Muscle of arm (tissue), 12 donors: ENCODE data around the gene KCNJ9. TPM values are rescaled to one million over a fixed set of nuclear protein-coding genes. Genes with fewer than 3 reads are reported as not detected.
"Not testable (repeated sequence)": the region's sequence is repeated elsewhere in the genome, so short reads cannot be mapped to it uniquely, and the experiment has no call there.

ENCODE experiments used
- DNase-seq: peaks from one replicate; pipeline ENCODE4 v3.0.0-alpha.2; 2013
- polyA plus RNA-seq, 12 donors: library from polyadenylated mRNA; unstranded; fragments of 120-200 nt; gene quantifications; one replicate each; pipeline ENCODE4 v1.2.1, GENCODE V29; 2013; ENCODE audit not compliant: insufficient read length in 12 of 12

Gene KCNJ9
- polyA plus RNA-seq, 12 donors, result 0.04 to 0.22 (median 0.07) TPM; not detected in 2

DNA sequence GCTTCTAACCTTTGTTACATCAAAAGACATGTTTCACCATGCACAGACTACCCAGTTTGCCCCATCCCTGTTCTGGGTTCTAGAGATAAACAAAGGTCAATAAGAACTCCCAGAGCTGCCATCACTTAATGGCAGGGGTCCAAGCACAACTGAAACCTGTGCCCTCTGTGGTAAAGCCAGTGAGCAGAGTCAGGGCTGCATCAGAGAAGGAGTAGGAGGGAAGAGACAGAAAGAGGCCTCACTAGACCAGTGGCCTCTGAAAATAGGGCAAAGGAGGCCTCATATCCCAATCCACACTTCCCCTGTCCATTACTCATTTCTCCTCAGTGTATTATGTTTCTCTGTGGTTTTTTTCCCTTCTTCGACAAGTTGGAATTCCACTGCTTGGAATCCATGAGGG, 44.4 kb downstream of the KCNJ9 start:
- DNase-seq, result no peak

DNA sequence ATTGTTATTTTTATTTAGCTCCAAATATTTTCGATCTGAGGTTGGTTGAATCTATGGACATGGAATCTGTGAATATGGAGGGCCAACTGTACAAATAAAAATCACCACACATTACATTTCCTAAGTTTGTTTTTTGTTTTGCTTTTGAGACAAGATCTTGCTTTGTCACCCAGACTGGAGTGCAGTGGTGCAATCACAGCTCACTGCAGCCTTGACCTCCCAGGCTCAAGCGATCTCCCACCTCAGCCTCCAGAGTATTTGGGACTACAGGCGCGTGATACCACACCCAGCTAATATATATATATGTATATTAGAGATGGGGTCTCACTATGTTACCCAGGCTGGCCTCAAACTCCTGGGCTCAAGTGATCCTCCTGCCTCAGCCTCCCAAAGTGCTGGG, 45.0 kb downstream of the KCNJ9 start:
- DNase-seq, result not testable (repeated sequence)

DNA sequence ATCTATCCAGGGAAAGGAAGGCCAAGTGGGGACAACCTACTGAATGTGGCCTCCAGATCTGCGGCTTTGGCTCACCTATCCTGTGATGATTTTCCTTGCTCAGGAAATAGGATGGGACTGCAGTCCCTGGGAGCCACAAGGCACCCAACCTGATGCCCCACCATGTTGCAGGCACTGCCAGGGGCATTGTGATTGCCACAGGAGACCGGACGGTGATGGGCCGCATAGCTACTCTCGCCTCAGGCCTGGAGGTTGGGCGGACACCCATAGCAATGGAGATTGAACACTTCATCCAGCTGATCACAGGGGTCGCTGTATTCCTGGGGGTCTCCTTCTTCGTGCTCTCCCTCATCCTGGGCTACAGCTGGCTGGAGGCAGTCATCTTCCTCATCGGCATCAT, 46.0 kb downstream of the KCNJ9 start:
- no peak for DNase-seq

DNA sequence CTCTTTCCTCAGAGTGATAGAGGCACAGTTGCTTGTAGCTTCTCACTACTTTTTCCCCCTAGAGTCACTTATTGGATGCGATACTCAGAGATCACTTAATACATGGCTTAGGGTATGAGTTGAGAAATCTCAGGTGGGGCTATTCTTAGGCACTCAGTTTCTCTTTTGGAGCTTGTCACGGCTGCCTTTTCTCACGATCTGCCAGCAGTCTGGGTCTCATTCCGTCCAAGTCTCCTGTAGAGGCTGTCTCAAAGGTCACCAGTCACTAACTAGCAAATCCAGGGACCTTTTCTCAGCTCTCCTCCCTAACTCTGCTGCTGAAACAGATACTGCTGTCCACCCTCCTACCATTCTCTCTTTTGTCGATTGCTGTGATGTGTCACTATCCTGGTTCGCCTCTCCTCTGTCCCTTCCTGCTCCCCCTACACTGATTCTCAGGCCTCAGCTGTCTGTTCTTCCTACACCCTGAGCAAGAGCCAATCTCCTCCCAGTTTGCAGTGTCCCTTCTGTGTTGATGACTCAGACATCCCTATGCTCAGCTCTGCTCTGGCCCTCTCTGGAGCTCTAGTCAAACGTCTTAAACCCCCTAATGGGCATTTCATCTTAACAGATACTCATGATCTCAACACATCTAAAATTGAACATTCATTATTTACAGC, 46.7 kb downstream of the KCNJ9 start:
- no peak for DNase-seq

DNA sequence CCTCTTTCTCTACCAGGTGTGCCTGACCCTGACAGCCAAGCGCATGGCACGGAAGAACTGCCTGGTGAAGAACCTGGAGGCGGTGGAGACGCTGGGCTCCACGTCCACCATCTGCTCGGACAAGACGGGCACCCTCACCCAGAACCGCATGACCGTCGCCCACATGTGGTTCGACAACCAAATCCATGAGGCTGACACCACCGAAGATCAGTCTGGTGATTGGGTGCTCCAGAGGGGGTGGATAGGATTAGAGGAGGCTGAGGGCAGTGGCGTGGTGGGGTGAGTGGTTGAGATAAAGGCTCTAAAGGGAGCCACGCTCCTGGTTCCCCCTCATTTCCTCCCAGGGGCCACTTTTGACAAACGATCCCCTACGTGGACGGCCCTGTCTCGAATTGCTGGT, 47.3 kb downstream of the KCNJ9 start:
- no peak for DNase-seq

DNA sequence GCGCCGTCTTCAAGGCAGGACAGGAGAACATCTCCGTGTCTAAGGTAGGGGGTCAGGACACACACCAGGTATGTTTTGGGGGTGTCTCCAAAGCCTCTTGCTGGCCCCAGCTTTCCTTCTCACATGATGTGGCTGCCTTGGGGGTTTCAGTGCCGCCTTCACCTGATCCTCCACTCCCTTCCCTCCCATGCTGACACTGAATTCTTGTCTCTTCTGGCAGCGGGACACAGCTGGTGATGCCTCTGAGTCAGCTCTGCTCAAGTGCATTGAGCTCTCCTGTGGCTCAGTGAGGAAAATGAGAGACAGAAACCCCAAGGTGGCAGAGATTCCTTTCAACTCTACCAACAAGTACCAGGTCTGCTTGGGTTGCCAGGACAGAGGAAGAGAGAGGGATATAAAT, 47.7 kb downstream of the KCNJ9 start:
- DNase-seq, result no peak

DNA sequence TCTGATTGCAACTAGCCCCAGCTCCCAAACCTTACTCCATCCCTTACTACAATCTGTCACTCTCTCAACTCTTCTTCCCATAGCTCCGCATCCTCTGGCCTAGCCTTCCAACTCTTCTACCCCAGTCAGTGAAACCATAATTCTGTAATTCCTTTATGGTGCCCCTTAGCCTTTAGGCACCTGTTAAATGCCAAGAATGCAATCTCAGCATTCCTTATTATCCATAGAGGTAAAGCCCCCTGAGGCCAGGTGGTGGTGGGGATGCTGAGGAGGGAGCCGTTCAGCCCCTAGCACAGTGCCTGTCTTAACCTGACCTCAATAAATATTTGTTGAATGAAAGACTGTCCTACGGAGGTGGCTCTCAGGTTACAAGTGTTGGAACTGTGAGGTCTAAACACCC, 48.2 kb downstream of the KCNJ9 start:
- no peak for DNase-seq

DNA sequence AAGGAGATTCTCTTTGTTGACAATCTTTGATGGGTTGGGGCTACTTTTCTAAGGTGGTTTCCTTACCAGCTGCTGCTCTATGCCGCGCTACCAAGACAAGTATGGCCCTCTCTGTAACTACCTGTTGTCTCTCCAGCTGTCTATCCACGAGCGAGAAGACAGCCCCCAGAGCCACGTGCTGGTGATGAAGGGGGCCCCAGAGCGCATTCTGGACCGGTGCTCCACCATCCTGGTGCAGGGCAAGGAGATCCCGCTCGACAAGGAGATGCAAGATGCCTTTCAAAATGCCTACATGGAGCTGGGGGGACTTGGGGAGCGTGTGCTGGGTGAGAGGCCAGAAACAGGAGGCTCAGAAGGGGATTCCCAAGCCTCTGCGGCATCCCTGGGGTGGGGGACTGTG, 48.6 kb downstream of the KCNJ9 start:
- DNase-seq, result no peak

DNA sequence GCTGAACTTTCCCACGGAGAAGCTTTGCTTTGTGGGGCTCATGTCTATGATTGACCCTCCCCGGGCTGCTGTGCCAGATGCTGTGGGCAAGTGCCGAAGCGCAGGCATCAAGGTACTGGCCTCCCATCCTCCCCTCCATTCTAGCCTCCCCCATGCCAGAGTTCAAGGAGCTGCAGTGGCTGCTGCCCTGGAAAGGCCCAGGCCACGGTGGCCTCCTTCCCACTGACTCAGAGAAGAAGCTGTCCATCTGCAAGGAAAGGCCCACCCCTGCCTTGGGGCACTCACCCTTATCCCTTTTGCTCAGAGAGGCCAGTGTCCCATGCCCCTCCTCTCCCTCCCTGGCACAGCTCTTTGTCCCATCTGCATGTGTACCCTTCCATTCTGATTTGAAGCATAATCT, 49.1 kb downstream of the KCNJ9 start:
- DNase-seq, result no peak

DNA sequence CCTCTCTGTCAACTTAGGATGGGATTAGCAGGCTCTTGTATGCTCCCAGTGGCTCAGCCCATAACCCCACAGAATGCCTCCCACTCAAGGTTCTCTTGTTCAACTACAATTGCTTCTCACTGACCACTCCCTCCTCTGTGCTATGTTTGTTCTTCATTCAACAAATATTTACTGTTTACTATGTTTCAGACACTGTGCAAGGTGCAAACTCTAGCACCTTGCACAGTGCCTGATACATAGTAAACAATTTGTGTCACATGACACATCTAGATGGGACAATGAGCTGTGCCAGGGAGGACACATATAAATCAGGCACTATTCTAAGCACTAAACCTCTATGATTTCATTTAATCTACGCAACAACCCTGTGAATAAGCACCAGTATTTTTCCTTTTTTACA, 49.6 kb downstream of the KCNJ9 start:
- DNase-seq, result no peak

DNA sequence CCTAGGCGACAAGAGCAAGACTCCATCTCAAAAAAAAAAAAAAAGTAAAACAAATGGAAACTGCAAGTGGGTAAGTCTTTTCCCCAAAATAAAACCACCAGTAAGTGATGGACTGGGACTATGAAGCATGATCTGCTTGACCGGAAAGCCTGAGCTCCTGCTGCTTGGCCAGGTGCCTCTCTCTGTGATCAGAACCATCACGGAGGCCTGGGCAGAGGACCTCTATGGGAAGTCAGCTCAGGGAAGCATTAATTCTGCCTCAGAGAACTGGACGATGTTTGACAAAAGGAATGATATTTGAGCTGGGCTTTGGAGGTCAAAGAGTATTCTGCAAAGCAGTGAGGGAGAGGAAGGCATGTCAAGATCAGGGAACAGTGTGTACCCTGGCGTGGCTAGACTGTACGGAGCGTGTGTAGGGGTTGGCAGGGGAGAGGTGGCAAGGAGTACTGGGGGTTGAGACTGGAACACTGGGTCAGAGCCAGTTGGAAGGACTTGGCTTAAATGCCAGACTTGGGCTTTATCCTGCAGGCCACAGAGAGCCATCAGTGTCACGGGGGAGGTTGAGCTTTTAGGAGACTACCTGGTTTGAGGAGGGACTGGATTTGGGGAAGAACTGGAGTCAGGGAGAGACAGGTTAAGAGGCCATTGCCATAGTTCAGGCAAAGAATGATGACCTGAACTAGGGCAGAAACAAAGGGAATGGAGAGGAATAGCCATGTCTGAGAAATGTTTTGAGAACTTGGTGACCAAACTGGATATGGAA, 50.6 kb downstream of the KCNJ9 start:
- DNase-seq, result no peak

DNA sequence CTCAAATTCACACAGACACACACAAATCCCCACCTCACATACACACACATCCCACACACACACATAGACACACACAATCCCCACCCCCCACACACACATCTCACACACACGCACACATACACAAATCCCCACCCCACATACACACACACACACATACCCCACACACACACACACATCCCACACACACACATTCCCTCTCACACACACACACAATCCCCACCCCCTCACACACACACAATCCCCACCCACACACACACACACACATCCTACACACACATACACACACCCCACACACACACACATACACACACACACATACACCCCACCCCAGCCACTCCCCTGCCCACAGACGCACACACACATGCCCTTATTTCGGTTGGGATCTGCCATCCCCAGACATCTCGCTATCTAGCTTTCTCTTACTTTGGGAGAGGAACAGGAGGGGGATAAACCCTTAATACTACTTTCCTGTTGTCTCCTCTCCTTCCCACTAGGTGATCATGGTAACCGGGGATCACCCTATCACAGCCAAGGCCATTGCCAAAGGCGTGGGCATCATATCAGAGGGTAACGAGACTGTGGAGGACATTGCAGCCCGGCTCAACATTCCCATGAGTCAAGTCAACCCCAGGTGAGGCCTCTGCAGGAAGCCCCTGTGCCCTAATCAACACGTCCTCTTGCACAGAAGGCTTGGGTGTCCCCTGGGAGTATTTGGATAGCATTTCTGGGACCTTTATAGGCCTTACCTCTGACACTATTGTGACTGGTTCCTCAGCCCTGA, 52.8 kb downstream of the KCNJ9 start:
- DNase-seq, result no peak

DNA sequence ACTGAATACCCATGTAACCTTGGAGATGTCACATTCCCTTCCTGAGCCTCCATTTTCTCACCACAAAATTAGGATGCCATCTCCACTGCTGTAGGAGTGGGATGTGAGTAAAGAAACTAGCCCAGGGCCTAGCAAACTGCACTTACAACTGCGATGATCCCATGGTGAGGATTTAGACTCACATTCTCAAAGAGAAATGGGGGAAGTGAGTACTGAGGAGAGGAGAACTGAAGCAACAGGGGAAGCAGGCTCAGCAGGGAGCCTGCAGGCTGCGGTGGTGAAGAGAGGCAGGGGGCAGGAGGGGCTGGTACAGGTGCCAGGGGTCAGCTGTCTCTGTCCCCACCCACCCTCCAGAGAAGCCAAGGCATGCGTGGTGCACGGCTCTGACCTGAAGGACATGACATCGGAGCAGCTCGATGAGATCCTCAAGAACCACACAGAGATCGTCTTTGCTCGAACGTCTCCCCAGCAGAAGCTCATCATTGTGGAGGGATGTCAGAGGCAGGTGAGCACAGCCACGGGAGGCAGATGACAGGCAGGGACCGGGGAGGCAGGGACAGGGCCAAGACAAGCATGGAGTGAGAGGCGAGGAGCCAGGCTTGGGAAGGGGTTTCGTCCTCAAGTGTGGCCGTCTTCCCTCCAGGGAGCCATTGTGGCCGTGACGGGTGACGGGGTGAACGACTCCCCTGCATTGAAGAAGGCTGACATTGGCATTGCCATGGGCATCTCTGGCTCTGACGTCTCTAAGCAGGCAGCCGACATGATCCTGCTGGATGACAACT, 53.6 kb downstream of the KCNJ9 start:
- DNase-seq, result no peak

DNA sequence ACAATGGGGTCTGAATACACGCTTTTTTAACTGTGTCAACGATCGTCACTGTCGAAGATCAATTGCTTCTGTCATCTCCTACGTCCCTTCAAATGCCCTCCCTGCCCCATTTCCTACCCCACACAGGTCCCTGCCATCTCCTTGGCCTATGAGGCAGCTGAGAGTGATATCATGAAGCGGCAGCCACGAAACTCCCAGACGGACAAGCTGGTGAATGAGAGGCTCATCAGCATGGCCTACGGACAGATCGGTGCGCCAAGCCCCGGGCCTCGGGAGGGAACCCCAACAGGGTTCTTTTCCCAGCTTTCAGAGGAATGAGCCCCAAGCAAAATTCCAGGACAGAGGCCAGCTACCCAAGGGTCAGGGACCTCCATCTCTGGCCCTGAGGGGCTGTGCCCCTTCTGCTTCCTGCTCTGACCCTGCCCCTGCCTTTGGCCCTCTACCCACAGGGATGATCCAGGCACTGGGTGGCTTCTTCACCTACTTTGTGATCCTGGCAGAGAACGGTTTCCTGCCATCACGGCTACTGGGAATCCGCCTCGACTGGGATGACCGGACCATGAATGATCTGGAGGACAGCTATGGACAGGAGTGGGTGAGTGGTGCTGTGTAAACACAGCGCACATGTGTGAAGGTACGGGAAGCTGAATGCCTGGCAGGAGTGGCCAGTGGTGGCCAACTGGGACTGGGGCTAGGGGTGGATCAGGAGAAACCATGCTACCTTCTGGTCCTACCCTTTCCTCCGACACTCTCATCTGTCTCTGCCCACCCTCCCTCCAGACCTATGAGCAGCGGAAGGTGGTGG, 55.0 kb downstream of the KCNJ9 start:
- DNase-seq, result no peak

DNA sequence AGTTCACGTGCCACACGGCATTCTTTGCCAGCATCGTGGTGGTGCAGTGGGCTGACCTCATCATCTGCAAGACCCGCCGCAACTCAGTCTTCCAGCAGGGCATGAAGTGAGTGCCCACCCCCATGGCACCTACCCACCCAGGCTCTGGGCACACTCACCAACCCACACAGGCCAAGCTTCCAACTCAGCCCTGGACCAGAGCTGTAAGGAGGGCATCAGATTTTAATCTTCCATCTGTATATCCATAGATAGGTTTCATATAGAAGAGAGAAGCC, 55.5 kb downstream of the KCNJ9 start:
- DNase-seq, result no peak

DNA sequence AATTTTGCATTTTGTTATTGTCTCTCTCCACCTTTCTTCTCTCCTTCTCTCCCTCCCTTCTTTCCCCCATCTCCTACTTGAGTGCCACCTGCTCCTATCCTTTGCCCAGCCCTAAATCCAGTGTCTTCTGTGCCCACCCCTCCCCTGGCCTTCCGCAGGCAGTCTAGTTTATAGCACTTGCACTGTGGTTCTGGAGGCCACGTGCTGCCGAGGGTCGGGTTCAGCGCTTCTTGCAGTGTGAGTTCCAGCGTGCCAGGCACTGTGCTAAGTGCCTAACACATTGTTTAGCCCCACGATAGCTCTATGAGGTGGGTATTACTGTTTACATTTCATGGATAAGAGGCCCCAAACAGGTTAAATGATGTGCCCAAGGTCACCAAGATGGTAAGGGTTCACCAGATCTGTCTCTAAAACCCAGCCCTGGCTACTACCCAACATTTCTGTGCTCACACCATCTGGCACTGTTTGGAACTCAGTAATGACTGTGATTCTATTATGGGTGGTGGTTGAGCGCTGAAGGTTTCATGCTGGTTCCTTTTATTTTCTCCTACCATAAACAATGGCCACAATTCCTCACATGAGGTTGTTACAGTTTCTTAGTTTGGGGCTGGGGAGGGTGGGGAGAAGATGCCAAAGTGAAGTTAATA, 56.0 kb downstream of the KCNJ9 start:
- DNase-seq, result no peak

DNA sequence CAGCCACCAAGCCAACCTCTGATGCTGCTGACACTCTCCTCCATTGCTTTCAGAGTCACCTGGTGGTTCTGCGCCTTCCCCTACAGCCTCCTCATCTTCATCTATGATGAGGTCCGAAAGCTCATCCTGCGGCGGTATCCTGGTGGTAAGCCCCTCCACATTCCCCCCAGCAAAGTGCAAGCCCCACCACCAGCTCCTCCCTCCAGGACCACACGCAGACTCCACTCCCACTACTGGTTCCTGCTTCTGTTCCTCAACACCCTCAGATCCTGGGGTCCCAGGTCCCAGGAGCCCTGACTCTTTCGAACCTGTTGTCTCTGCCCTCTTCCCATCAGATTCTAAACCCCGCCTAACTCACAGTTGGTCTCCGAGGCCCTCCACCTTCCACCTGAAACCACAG, 58.5 kb downstream of the KCNJ9 start:
- DNase-seq, result no peak
